Inflammatory macrophage treated with lipopolysaccharide for 4 hours (primary cell): ENCODE measurements around the gene CTAG1B.
"Not testable (repeated sequence)": the region's sequence is repeated elsewhere in the genome, so short reads cannot be mapped to it uniquely, and the experiment has no call there.

Experiments used
- DNase-seq: peaks from one replicate; pipeline ENCODE4 v3.0.0-alpha.2; 2020

CTAG1B gene

GRCh38 chrX:154620767-154621414 is 1.8 kb upstream of the CTAG1B start:
- DNase-seq = not testable (repeated sequence)

- not testable (repeated sequence) for DNase-seq
Measured at GRCh38 chrX:154613586-154613985, 5.5 kb downstream of the CTAG1B start.

GRCh38 chrX:154611146-154611545 is 7.9 kb downstream of the CTAG1B start:
- not testable (repeated sequence) for DNase-seq

- DNase-seq = not testable (repeated sequence)
Measured at GRCh38 chrX:154608823-154609222, 10.3 kb downstream of the CTAG1B start.

- not testable (repeated sequence) for DNase-seq
Measured at GRCh38 chrX:154607976-154608375, 11.1 kb downstream of the CTAG1B start.

- DNase-seq = no peak
Measured at GRCh38 chrX:154607370-154607769, 11.7 kb downstream of the CTAG1B start.

- no peak for DNase-seq
Measured at GRCh38 chrX:154605566-154605965, 13.5 kb downstream of the CTAG1B start.

- DNase-seq = no peak
Measured at GRCh38 chrX:154603438-154604430, 15.3 kb downstream of the CTAG1B start.

GRCh38 chrX:154602766-154603437 is 16.2 kb downstream of the CTAG1B start:
- no peak for DNase-seq

- DNase-seq = no peak
Measured at GRCh38 chrX:154602226-154602625, 16.9 kb downstream of the CTAG1B start.

- no peak for DNase-seq
Measured at GRCh38 chrX:154600759-154601374, 18.2 kb downstream of the CTAG1B start.

- DNase-seq = no peak
Measured at GRCh38 chrX:154599531-154599930, 19.6 kb downstream of the CTAG1B start.

GRCh38 chrX:154598656-154599055 is 20.4 kb downstream of the CTAG1B start:
- DNase-seq = no peak

- no peak for DNase-seq
Measured at GRCh38 chrX:154597221-154597620, 21.9 kb downstream of the CTAG1B start.

- DNase-seq = peak; percentile 18
Measured at GRCh38 chrX:154596290-154596929, 22.7 kb downstream of the CTAG1B start.

- peak; percentile 34 for DNase-seq
Measured at GRCh38 chrX:154595559-154596249, 23.4 kb downstream of the CTAG1B start.

- DNase-seq = no peak
Measured at GRCh38 chrX:154594491-154594890, 24.6 kb downstream of the CTAG1B start.

GRCh38 chrX:154593201-154593600 is 25.9 kb downstream of the CTAG1B start:
- DNase-seq = no peak

GRCh38 chrX:154592505-154592904 is 26.6 kb downstream of the CTAG1B start:
- DNase-seq = no peak

- not testable (repeated sequence) for DNase-seq
Measured at GRCh38 chrX:154590415-154590814, 28.7 kb downstream of the CTAG1B start.

- DNase-seq = not testable (repeated sequence)
Measured at GRCh38 chrX:154584585-154585183, 34.4 kb downstream of the CTAG1B start, which contains the start of gene CTAG1A. Gene CTAG1A (plus strand): TSS chrX:154585133. CDS start chrX:154585207, 74 bp downstream.
